Urothelium cell line (cell line): ENCODE measurements around the gene KIAA0753.

Experiments
- DNase-seq: peaks from one replicate; pipeline ENCODE4 v3.0.0; 2011; ENCODE audit warnings: low spot score, mixed read lengths
- FAIRE-seq: peaks from 2 replicates; lab custom pipeline; 2011; peaks lifted over from hg19 to GRCh38; lab: Jason Lieb, UNC

The KIAA0753 gene

DNA sequence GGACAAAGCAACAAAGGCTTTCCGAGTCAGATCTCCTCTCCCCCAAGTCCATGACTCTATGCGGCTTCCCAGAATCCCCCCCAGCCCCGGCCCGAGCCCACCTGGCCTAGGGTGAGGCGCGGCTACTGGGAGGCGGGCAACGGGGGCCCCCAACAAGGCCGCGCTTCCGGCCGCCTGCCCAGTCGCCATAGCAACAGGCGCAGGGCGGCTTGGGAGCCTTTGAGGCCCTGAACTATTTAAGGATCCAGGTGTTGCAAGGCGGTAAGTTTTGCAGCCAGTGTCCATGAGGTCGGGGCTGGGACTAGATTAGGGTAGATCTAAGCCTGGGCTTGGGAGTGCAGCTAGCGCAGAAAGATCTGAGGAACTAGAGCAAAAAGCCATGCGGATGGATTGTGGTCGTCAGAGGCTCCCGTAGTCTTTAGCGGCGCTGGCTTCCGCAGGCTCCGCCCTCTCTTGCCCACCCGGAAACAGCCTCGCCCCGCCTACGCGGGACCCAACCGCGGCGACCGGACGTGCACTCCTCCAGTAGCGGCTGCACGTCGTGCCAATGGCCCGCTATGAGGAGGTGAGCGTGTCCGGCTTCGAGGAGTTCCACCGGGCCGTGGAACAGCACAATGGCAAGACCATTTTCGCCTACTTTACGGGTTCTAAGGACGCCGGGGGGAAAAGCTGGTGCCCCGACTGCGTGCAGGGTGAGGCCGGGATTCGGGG is at the start of gene KIAA0753, which contains the start of gene TXNDC17:
Gene KIAA0753 (minus strand): TSS at position 176 of the 711 bp plus-strand sequence. CDS start 5,608 bp downstream, outside the sequence.
Gene TXNDC17 (plus strand): TSS at position 525 of the 711 bp plus-strand sequence. CDS start 23 bp downstream, at position 548.
- DNase-seq: peak; percentile 90
- FAIRE-seq: peak; percentile 27

DNA sequence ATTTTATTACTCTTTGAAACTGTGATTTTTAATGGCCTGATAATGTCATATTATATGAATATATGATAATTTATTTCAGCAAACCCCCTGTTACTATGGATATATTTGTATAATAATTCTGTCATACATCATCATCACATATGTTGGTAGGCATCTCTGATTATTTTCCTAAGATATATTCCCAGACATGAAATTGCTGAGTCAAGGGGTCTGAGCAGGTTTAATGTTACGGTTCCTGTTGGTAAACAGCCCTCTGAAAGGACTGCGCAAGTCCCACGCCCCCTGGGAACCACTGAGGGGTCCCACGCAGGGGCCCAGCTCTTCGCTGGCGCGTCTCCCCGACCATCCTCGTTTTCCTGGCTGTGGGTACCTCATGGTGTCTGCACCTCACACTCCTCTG is 48.4 kb upstream of the KIAA0753 start:
- no peak for FAIRE-seq
- DNase-seq: no peak

DNA sequence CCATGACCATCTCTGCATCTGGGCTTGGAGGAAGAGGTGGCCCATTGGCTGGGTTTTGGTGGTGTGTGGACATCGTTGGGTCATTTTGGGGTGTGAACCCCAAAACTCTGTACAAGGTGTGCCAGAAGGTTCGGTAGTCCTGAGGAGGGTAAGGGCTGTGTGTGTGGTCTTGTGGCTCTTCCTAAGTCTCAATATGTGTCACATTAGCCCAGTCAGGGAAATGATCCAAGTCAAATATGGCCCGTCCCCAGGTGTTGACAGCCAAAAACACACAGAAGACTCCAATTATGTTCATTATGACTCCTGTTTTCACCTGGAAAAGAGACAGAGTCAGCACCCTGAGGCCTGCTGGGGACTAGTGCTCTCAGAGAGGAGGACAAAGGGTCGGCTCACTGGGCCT is 45.5 kb upstream of the KIAA0753 start:
- no peak for FAIRE-seq

DNA sequence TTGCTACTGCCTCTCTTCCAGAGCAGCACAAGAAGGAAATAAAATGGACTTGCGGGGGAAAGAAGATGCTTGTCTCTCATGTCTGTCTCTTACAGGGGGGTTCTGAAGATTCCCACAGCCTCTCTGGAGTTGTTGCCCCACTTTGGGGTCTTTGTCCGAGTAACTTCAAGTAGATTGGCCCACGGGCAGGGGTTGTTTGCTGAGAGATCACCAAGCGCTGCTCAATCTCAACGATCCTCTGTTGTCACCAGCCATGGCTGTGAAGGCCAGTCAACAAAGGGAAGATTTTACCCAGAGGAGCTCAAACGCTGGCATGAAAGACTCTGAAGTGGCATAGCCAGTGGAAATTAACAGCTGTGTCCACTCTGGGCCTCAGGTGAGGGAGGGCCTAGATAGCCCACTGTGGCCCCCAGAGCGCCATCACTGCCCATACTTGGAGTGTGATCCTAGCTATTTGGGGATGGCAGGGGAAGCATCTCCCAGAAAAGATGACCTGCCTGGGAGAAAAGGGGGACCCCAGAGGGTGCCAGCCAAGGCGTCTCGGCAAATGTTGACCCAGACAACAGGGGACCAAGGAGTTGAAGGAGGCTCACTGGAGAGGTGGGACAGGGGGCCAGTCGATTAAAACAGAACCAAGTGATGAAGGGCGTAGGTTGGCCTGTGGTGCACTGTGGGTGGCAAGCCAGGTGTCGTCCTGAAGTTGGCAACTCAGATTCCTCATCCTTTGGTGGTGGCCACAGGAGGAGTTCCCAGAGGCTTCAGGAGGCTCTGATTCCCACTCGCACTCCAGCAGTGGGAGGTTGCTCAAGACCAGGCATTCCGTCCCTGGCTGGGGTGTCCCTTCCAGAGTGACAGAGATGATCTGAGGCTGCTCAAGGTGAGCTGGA is 44.6 kb upstream of the KIAA0753 start:
- no peak for DNase-seq
- no peak for FAIRE-seq

More for the DNA sequence above, 45.5 kb upstream of the KIAA0753 start:
- no peak for DNase-seq

DNA sequence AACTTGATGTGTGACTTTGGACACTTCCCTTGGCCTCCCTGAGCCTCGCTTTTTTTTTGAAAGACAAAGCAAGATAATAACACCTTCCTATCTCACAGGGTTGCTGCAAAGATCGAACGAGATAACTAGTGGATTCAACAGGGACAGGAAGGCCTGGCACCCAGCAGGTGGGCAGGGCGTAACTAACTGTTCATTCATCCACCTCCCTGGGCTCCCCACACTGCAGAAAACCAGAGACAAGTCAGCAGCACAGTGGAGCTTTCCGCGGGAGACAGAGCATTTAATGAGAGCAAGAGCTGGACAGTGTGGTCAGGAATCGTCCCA is 43.9 kb upstream of the KIAA0753 start:
- DNase-seq (no peak), FAIRE-seq (no peak)

DNA sequence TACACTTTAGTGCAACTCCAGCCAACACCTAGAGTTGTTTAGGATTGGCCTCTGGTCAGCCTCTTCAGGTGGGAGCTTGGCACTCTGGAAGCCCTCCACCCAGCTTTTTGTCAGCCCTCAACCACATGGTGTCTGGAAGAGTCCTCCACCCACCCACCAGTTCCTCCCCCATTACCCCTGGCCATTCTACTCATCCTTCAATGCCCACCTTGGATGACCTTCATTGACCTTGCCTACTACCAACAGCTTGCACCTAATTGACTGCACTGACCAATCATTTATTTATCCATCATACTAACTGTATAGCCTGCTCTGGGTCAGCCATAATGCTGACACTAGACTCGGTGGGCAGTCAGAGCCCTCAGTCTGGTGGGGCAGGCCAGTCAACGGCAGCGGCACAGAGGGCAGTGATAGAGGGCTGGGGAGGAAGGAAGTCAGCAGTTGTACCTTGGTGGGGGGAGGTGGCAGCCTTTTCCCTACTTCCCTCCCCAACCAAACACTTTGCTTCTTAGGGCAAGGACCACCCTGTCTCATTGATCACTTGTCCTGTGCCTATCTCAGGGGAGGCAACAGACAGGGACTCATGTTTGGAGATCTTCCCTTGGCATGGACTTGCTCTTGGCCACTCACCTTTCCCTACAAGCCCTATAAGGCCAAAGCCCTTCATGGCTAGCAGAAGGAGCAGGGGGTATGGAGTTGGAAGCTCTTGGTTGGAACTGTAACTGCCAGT is 43.4 kb upstream of the KIAA0753 start:
- DNase-seq (no peak), FAIRE-seq (no peak)

DNA sequence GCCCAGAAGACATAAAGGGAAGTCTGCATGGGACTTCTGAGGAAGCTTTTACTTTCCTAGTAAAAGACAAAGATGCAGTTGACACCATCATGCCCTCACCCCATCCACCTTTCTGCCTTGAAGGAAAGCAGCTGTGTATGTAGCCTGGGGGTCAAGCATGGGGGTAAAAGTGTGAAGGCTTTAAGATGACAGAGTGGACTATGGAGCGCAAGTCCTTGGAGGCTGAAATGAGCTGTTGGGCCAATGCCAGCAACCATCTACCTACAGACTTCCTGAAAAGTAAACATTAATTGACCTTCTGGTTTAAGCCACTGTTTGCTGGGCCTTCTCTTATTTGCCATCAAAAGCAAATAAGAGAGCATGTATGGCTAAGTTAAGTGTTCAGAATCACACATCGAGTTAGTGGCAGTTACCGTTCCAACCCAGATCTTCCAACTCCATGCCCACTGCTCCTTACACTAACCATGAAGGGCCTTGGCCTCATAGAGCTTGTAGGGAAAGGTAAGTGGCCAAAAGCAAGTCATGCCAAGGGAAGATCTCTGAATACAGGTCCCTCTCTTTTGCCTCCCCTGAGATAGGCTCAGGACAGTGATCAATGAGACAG is 42.7 kb upstream of the KIAA0753 start:
- FAIRE-seq (no peak), DNase-seq (no peak)

DNA sequence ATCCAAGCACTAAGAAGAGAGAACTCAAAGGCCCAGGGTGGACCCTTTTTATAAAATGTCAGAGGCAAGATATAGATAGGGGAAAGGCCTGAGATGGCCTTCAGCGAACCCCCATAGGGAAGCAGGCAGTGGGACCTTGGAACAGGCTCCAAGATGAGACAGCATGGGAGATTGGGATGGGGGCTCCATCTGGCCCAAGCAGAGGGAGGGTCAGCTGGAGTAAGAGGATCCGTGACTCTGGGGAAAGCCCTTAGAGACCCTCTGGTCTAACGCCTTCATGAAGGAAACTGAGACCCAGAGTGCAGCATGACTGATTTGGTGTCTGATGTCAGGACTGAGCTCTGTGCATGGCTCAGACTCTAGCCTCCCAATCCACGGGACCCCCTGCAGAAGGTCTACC is 41.8 kb upstream of the KIAA0753 start:
- no peak for FAIRE-seq
- no peak for DNase-seq

DNA sequence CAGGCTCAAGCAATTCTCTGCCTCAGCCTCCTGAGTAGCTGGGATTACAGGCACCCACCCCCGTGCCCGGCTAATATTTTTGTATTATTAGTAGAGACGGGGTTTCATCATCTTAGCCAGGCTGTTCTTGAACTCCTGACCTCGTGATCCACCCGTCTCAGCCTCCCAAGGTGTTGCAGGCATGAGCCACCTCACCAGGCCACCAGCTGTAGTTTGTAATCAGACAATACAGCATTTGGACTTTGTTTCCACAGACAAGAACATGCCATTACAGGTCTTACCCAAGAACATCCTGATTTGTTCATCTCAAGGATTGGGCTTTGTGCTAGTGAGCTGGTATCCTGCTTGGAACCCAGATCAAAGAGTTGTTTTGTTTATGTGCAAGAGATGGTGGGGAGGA is 41.2 kb upstream of the KIAA0753 start:
- FAIRE-seq (no peak), DNase-seq (no peak)

DNA sequence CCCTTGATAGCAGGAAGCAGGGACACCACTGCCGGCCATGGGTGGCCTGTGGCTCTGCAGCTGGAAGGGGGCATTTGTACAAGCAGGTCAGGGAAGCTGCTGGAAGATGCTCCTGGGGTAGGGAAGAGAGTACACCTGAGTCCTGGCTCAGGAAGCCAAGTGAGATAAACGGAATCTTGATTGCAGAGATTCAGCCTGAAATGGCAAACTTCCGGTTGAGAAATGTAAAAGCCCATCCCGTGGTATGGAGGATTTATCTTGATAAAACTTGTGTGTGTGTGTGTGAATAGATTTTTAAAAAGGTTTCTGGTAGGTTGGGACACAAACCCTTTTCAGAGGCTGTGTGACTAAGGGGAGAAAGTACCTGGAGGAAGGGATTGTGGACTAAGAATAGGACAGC is 40.7 kb upstream of the KIAA0753 start:
- FAIRE-seq: no peak
- no peak for DNase-seq

DNA sequence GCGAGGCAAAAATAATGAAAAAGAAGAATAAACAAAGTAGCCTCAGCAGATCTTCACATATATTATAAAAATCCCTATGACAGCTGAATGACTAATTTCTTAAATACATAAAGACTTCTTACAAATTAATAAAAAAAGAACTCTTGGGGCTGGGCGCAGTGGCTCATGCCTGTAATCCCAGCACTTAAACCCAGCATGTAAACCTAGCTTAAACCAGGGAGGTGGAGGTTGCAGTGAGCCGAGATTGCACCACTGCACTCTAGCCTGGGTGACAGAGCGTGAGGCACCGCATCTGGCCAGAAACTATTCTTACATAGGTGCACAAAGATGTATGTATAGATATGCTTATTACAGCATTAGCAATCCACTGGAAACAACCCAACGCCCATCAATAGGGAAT is 38.7 kb upstream of the KIAA0753 start:
- FAIRE-seq: no peak
- DNase-seq: no peak

DNA sequence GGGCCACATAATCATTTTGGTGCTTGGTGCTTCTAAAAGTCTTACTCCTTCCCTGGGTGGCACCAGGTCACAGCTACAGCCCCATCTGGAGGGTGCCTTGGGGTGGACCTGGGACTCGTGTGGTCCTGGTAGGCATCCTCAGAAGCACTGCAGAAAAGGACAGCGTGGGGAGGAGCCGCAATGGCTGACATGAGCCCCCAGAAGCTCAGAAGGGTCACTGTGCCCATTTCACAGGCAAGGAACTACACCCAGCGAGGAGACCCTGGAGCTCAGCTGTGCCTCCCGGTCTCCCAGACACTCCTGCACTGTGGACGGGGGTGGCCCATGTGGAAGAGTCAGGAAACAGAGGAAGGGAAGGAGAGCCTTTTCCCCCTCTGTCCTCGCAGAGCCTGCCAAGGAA is 37.4 kb upstream of the KIAA0753 start:
- no peak for DNase-seq
- no peak for FAIRE-seq

DNA sequence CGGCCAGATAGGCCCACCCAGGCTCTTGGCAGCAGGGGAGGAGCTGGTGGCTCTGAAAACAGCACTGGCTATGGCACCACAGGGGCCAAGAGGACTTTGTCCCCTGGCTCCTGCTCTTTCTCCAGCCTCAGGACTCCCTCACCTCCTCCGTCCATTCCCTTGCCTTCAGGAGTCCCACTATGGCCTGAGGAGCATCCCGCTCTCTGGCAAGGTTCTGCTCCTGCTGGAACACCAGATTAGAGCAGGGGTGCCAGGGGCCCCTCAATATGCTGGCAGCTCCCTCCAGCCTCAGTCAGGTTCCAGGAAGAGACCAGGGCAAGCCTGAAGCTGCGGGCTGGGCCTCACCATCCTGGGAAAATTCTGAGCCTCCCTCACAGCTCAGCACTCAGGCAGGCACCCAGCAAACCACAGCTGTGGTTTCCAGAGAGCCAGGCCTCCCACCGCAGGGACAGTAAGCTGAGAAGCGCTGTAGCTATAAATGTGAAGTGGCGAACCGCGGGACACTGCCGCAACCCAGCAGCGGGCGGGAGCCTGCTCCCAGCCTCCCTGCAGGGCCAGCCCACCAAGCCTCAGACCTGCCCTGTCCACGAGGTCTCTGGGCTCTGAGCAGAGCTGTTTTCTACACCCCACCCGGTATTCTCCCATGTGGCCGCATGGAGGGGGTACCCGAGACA is 36.8 kb upstream of the KIAA0753 start:
- DNase-seq (peak; percentile 32), FAIRE-seq (no peak)

DNA sequence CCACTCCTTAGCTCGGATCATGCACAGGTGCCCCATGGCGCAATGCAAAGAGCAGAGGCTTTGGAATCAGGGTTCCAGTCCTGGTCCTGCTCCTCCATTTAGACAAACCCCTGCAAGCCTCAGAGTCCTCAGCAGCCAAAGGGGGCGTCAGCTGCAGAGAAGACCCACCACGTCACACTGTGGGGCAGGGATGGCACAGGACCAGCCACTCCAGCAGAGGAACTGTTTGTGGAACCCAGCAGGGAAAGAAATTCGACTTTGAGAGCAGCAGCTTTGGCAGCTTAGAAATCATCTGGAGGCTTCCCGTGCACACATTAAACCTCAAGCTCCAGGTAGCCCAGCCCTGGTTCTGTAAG is 36.3 kb upstream of the KIAA0753 start:
- FAIRE-seq: no peak
- DNase-seq: no peak

DNA sequence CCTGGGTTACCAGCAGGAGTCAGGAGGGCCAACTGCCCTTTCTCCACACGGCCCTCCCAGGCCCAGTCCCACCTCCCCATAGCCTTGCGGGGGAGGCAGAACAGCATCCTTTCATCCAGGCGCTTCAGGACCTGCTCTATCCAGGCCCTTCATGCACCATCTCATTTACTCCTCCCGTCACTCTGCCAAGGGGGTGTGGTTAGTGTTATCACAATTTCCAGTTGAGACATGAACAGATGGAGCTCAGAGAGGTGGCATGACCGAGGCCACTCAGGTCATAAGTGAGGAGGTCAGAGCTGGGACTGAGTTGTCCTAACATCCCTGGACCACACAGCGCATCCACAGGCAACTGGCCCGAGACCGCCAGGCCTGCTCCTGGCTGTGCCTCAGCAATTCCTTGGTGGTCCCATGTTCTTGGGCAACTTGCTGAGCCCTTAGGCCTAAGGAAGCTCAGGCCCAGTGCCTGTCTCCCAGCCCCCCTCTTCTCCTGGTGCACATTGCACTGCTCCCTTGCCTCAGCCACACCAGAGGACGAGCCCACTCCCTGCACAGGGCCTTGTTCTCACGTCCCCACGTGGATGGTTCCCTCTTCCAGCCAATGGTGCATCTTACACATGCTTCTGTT is 34.8 kb upstream of the KIAA0753 start:
- FAIRE-seq (no peak), DNase-seq (no peak)

DNA sequence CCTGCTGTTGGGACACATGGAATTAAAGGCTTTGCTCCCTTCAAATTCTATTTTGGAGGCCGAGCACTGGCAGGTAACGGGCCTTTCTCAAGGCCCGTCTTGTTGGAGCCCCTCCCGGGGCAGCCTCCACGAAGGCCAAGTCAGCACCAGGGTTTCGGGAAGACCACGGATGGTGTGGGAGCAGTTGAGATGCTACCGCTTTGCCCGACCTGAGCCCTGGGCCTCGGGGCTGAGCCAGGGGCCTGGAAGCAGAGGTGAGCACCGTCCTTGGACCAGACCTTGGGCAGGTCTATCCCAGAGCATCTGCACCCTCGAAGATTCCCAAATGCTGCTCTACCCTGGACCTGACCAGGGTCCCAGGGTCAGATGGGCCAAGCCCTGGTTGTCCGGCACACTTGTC is 34.1 kb upstream of the KIAA0753 start:
- DNase-seq: no peak
- FAIRE-seq: no peak

DNA sequence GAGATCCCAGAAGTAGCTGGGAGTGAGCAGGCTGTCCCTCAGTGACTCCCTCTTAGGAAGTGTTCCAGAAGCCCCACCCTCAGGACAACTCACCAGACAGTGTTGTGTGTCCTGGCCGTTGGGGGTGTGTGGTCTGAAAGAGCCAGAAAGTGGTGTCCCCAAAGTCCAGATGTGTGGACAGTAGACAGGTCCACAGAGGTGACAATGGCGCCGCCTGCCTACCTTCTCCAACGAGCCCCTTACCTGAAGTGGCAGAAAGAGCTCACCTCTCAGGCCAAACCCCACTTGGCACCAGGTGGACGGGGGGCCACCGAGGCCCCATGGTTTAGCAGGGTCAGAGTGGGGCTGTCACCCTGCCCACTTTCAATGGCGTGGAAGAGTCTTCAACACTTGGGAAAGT is 30.9 kb upstream of the KIAA0753 start:
- FAIRE-seq (no peak), DNase-seq (no peak)

DNA sequence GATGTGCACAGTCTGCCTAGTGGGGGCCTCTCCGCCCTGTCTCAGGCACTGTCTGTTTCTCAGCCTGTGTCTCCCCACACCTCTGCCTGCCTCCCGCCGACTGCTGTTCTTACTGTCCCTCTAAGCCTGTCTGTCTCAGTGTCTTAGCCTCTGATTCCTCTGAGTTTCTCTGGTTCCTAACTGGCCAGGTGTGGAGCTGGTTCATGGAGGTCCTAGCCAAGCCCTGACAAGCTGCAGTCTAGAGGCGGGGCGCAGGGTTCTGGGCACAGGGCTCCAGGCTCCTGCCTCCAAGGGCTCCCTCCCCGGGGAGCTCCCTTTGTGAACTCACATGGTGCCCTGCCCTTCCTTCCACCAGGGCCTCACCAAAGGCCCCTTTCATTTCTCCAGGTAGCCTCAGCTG is 30.5 kb upstream of the KIAA0753 start:
- DNase-seq: no peak
- no peak for FAIRE-seq

DNA sequence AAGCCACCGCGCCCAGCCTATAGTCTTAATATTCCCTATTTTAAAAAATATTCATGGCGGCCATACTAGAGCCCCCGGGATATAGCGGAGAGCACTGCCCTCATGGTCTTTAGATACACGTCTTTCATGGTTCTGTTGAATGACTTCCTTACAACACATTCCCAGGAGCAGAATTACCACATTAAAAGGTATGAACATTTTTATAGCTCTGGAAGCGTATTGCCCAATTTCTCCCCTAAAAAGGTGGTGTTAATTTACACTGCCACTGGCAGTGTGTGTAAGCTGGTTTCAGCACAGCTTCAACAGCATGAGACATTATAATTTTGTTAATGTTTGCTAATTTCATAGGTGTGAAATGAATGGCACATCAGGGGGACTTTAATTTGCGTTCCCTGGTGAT is 30.1 kb upstream of the KIAA0753 start:
- FAIRE-seq (no peak), DNase-seq (no peak)
